Measurements from ENCODE around the gene MMRN1.

- TF ChIP-seq CTCF (IDR thresholded peaks at IDR 0.05) (no peak), POLR2A (IDR thresholded peaks at IDR 0.05) (no peak)
Measured at GRCh38 chr4:89994176-89994873, 99.7 kb downstream of the MMRN1 start.
